MM.1S (cell line): ENCODE data around the gene GNAI2.

ENCODE experiments used
- DNase-seq: peaks from one replicate; pipeline ENCODE4 v3.0.0-alpha.2; 2015
- H2AFZ ChIP-seq: fragments of 300-600 bp; sonication (generic); 2 replicates; pipeline ENCODE4 v1.6.0; 2016; ENCODE audit warnings: antibody characterized with exemption, low read length
- H3F3A ChIP-seq: fragments of 300-600 bp; sonication (generic); 2 replicates; pipeline ENCODE4 v1.6.1; 2016; ENCODE audit warnings: mild to moderate bottlenecking, antibody characterized with exemption, low read length, moderate library complexity, mixed read lengths; ENCODE audit not compliant: insufficient read depth
- H3K27ac ChIP-seq: fragments of 300-600 bp; sonication (generic); 2 replicates; pipeline ENCODE4 v1.5.1; 2016; ENCODE audit warnings: mild to moderate bottlenecking, low read length
- H3K27me3 ChIP-seq: fragments of 300-600 bp; sonication (generic); replicated peaks from 2 replicates; pipeline ENCODE4 v1.6.0; 2016; ENCODE audit warnings: low read length; ENCODE audit not compliant: insufficient read depth
- H3K36me3 ChIP-seq: fragments of 300-600 bp; sonication (generic); replicated peaks from 2 replicates; pipeline ENCODE4 v1.6.1; 2016; ENCODE audit warnings: mild to moderate bottlenecking, low read length, mixed read lengths; ENCODE audit not compliant: insufficient read depth
- H3K4me1 ChIP-seq: fragments of 300-600 bp; sonication (generic); 2 replicates; pipeline ENCODE4 v1.6.1; 2016; ENCODE audit warnings: low read length, mixed read lengths
- H3K4me2 ChIP-seq: fragments of 300-600 bp; sonication (generic); 2 replicates; pipeline ENCODE4 v1.6.0; 2016; ENCODE audit warnings: low read depth, low read length
- H3K4me3 ChIP-seq: fragments of 300-600 bp; sonication (generic); 2 replicates; pipeline ENCODE4 v1.5.1; 2016; ENCODE audit warnings: low read length, mixed read lengths
- H3K79me2 ChIP-seq: fragments of 300-600 bp; sonication (generic); 2 replicates; pipeline ENCODE4 v1.6.1; 2016; ENCODE audit warnings: mixed run types, low read length, mixed read lengths
- H3K9ac ChIP-seq: fragments of 300-600 bp; sonication (generic); 2 replicates; pipeline ENCODE4 v1.6.1; 2016; ENCODE audit warnings: low read length, mixed read lengths
- H3K9me2 ChIP-seq: fragments of 300-600 bp; sonication (generic); replicated peaks from 2 replicates; pipeline ENCODE4 v1.6.1; 2016; ENCODE audit warnings: mild to moderate bottlenecking, low read length, mixed read lengths; ENCODE audit not compliant: insufficient read depth
- H3K9me3 ChIP-seq: fragments of 300-600 bp; sonication (generic); replicated peaks from 2 replicates; pipeline ENCODE4 v1.6.1; 2016; ENCODE audit warnings: mild to moderate bottlenecking, low read length, mixed read lengths; ENCODE audit not compliant: insufficient read depth
- H4K20me1 ChIP-seq: fragments of 300-600 bp; sonication (generic); 2 replicates; pipeline ENCODE4 v1.6.1; 2016; ENCODE audit warnings: mild to moderate bottlenecking, low read length, moderate library complexity, mixed read lengths; ENCODE audit not compliant: insufficient read depth
- EZH2 ChIP-seq: fragments of 300-600 bp; sonication (generic); optimal IDR thresholded peaks from 2 replicates; pipeline ENCODE3; 2017; ENCODE audit warnings: low read depth, mild to moderate bottlenecking, antibody characterized with exemption, low read length, mixed read lengths
- EZH2phosphoT487 ChIP-seq: fragments of 300-600 bp; sonication (generic); IDR thresholded peaks from 2 replicates; pipeline ENCODE4 v1.6.1; 2018; ENCODE audit warnings: antibody characterized with exemption, low read length
- TF ChIP-seq, protein P1 (sequence below): fragments of 300-600 bp; sonication (generic); IDR thresholded peaks from 2 replicates; pipeline ENCODE4 v1.5.1; 2016; ENCODE audit warnings: antibody characterized with exemption, low read length, mixed read lengths

Gene GNAI2

DNA sequence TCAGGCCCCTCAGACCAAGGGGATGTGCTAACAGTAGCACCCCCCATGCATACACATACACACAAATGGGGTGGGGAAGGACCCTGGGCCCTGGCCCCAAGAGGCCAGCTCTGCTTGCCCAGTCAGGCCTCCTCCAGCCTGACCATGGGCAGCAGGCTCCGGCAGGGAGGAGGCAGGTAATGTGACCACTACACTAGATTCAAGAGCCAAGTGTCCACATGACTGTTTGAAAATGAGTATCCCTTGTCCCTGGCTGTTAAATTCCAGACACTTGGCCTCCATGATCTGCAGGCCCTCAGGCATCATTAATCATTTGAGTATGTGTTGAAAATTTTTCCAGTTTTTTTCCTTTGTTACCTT is 13.9 kb upstream of the GNAI2 start:
- no peak overlapping the region for H3K9ac ChIP-seq

DNA sequence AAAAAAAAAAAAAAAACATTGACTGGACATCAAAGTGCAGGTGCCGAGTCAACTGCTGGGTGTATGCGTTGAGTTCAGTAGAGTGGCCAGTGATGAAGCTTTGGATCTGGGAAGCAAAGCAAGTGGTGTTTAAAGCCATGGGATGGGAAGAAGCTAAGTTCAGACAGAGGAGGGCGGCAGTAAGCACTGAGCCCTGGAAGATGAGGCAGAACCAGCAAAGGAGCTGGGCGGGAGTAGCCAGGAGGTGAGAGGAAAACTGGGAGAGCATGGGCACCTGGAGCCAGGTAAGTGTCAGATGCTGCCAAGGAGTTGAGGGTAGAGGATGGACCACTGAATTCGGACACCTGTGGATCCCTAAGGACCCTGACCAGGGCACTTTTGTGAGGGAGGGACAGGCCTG is 11.4 kb upstream of the GNAI2 start:
- Histone ChIP-seq H3K4me3 (no peak overlapping the region), H3K27ac (no peak overlapping the region), H2AFZ (no peak overlapping the region), H3K36me3 (no peaks in the 10 kb centered on the region), H3K27me3 (peaks cover 32% of the 10 kb centered on the region), H3K4me1 (peaks cover 8% of the 10 kb centered on the region), H3K9ac (no peak overlapping the region), H3K4me2 (no peak overlapping the region), H3F3A (peaks cover 5% of the 10 kb centered on the region; the same call in 1 of the 2 replicates), H3K79me2 (0 out of 2 replicates have a peak, but pooled peaks cover 9% of the 10 kb centered on the region), H3K9me2 (no peaks in the 10 kb centered on the region), H4K20me1 (no peaks in the 10 kb centered on the region), H3K9me3 (no peaks in the 10 kb centered on the region)
- no peak for DNase-seq
- no peak for TF ChIP-seq EZH2
- TF ChIP-seq EZH2phosphoT487, result no peak
- TF ChIP-seq, protein P1, sequence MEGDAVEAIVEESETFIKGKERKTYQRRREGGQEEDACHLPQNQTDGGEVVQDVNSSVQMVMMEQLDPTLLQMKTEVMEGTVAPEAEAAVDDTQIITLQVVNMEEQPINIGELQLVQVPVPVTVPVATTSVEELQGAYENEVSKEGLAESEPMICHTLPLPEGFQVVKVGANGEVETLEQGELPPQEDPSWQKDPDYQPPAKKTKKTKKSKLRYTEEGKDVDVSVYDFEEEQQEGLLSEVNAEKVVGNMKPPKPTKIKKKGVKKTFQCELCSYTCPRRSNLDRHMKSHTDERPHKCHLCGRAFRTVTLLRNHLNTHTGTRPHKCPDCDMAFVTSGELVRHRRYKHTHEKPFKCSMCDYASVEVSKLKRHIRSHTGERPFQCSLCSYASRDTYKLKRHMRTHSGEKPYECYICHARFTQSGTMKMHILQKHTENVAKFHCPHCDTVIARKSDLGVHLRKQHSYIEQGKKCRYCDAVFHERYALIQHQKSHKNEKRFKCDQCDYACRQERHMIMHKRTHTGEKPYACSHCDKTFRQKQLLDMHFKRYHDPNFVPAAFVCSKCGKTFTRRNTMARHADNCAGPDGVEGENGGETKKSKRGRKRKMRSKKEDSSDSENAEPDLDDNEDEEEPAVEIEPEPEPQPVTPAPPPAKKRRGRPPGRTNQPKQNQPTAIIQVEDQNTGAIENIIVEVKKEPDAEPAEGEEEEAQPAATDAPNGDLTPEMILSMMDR, result no peak

More for the DNA sequence above, 13.9 kb upstream of the GNAI2 start:
- Histone ChIP-seq H3K27me3 (peaks cover 57% of the 10 kb centered on the region), H3K4me1 (0 out of 2 replicates have a peak, but pooled peaks cover 2% of the 10 kb centered on the region), H2AFZ (no peak overlapping the region), H3K36me3 (no peaks in the 10 kb centered on the region), H3K4me2 (no peak overlapping the region), H3F3A (peaks cover 5% of the 10 kb centered on the region; the same call in 1 of the 2 replicates), H3K9me3 (no peaks in the 10 kb centered on the region), H3K79me2 (no peaks in the 10 kb centered on the region), H4K20me1 (no peaks in the 10 kb centered on the region), H3K4me3 (no peak overlapping the region), H3K27ac (no peak overlapping the region), H3K9me2 (no peaks in the 10 kb centered on the region)
- DNase-seq, result no peak
- TF ChIP-seq, protein P1, result no peak
- TF ChIP-seq EZH2 (no peak), EZH2phosphoT487 (no peak)

DNA sequence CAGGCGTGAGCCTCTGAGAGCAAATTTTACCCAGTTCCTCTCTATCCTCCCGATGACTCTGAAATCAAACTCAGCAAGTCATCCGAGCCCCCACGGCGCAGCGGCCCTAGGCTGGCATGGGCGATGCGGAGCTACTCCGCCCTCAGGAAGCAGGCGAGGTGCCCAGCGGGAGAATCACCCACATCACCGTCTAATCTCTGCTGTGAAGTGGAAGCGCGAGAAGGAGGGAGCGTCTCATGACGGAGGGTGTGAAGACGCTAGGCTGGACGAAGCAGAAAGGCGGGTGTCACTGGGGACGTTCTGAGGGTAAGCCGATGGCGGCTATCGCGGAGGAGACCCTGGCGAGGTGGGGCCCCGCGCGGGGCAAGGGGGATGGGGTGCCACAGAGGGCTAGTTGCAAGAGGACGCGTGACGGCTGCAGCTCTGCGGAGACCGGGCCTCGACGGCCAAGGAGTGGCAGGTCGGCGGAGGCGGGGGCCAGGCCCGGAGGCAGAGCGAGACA is 9.1 kb upstream of the GNAI2 start:
- peaks cover 5% of the 10 kb centered on the region; the same call in 1 of the 2 replicates for H3F3A ChIP-seq
- H3K9me2 ChIP-seq, result no peaks in the 10 kb centered on the region
- peak overlapping the region; percentile 82 for H3K4me3 ChIP-seq
- peaks cover 8% of the 10 kb centered on the region for H3K4me1 ChIP-seq
- H3K9ac ChIP-seq, result peak overlapping the region; percentile 54
- H4K20me1 ChIP-seq, result no peaks in the 10 kb centered on the region
- no peaks in the 10 kb centered on the region for H3K9me3 ChIP-seq
- peak overlapping the region; percentile 39; the same call in 1 of the 2 replicates for H3K27ac ChIP-seq
- peaks cover 24% of the 10 kb centered on the region for H3K27me3 ChIP-seq
- 0 out of 2 replicates have a peak, but pooled peaks cover 9% of the 10 kb centered on the region for H3K79me2 ChIP-seq
- TF ChIP-seq EZH2, result no peak
- TF ChIP-seq, protein P1, result no peak
- TF ChIP-seq EZH2phosphoT487, result no peak
- DNase-seq, result peak; percentile 48
- peak overlapping the region; percentile 100 for H3K4me2 ChIP-seq
- H3K36me3 ChIP-seq, result no peaks in the 10 kb centered on the region
- H2AFZ ChIP-seq, result peak overlapping the region; percentile 99
